Measurements from ENCODE around the gene DENND2D.

DENND2D gene

GRCh38 chr1:111211921-111212320 lies 11.5 kb upstream of the DENND2D start:
- no peak overlapping the region for H3K4me3 ChIP-seq (ENCODE audit: control insufficient read depth, low read depth, low read length)
- TF ChIP-seq CTCF (conservative IDR thresholded peaks at IDR 0.05; ENCODE audit: control insufficient read depth, insufficient read depth, low read depth, low read length): no peak
- no peak for DNase-seq (ENCODE audit: low read depth)

- no peak for DNase-seq (ENCODE audit: low read depth)
- TF ChIP-seq CTCF (conservative IDR thresholded peaks at IDR 0.05; ENCODE audit: control insufficient read depth, insufficient read depth, low read depth, low read length): no peak
- no peak overlapping the region for H3K4me3 ChIP-seq (ENCODE audit: control insufficient read depth, low read depth, low read length)
Observed at GRCh38 chr1:111209622-111210021, 9.2 kb upstream of the DENND2D start.

GRCh38 chr1:111208921-111209320 lies 8.5 kb upstream of the DENND2D start:
- no peak overlapping the region for H3K4me3 ChIP-seq (ENCODE audit: control insufficient read depth, low read depth, low read length)
- DNase-seq (ENCODE audit: low read depth): no peak
- TF ChIP-seq CTCF (conservative IDR thresholded peaks at IDR 0.05; ENCODE audit: control insufficient read depth, insufficient read depth, low read depth, low read length): no peak

GRCh38 chr1:111205714-111206050 lies 5.2 kb upstream of the DENND2D start:
- TF ChIP-seq CTCF (conservative IDR thresholded peaks at IDR 0.05; ENCODE audit: control insufficient read depth, insufficient read depth, low read depth, low read length): no peak
- H3K4me3 ChIP-seq (ENCODE audit: control insufficient read depth, low read depth, low read length): no peak overlapping the region
- DNase-seq (ENCODE audit: low read depth): peak; percentile 7

GRCh38 chr1:111204983-111205713 lies 4.7 kb upstream of the DENND2D start:
- TF ChIP-seq CTCF (conservative IDR thresholded peaks at IDR 0.05; ENCODE audit: control insufficient read depth, insufficient read depth, low read depth, low read length): no peak
- DNase-seq (ENCODE audit: low read depth): no peak
- no peak overlapping the region for H3K4me3 ChIP-seq (ENCODE audit: control insufficient read depth, low read depth, low read length)

GRCh38 chr1:111204201-111204982 lies 3.9 kb upstream of the DENND2D start:
- no peak for TF ChIP-seq CTCF (conservative IDR thresholded peaks at IDR 0.05; ENCODE audit: control insufficient read depth, insufficient read depth, low read depth, low read length)

More at GRCh38 chr1:111204201-111204982, 3.9 kb upstream of the DENND2D start:
- DNase-seq (ENCODE audit: low read depth): no peak
- peak overlapping the region; percentile 37 for H3K4me3 ChIP-seq (ENCODE audit: control insufficient read depth, low read depth, low read length)

Measured in fibroblast of mammary gland (primary cell).